Stimulated activated CD8-positive, alpha-beta memory T cell treated with anti-CD3 and anti-CD28 coated beads, Interleukin-2, amount 100 ng/mL, for 1 hour (primary cell): ENCODE measurements around the gene TOMM7.
"Not testable (repeated sequence)": the region's sequence is repeated elsewhere in the genome, so short reads cannot be mapped to it uniquely, and the experiment has no call there.

ENCODE experiments used
- DNase-seq, 2 donors: peaks; one replicate each; pipeline ENCODE4 v3.0.0-alpha.2; 2020; ENCODE audit warnings: low read depth in 2 of 2

Gene TOMM7

GRCh38 chr7:22784346-22784745 lies 38.3 kb downstream of the TOMM7 start:
- DNase-seq: no peak

GRCh38 chr7:22783421-22783820 lies 39.2 kb downstream of the TOMM7 start:
- DNase-seq: no peak

GRCh38 chr7:22782616-22783232 lies 39.9 kb downstream of the TOMM7 start:
- DNase-seq: peak; percentile 33 to 52

GRCh38 chr7:22781230-22781711 lies 41.4 kb downstream of the TOMM7 start:
- DNase-seq: no peak

GRCh38 chr7:22779730-22780323 lies 42.8 kb downstream of the TOMM7 start:
- not testable (repeated sequence) for DNase-seq

- no peak for DNase-seq
Measured at GRCh38 chr7:22776964-22777363, 45.7 kb downstream of the TOMM7 start.

- DNase-seq: no peak
Measured at GRCh38 chr7:22772885-22773284, 49.8 kb downstream of the TOMM7 start.

GRCh38 chr7:22771872-22772228 lies 50.8 kb downstream of the TOMM7 start:
- DNase-seq: no peak

- DNase-seq: no peak
Measured at GRCh38 chr7:22771194-22771871, 51.3 kb downstream of the TOMM7 start.

GRCh38 chr7:22765609-22766008 lies 57.0 kb downstream of the TOMM7 start:
- DNase-seq: no peak
